Measurements from ENCODE around the gene TRAP1. TPM values are rescaled to one million over a fixed set of nuclear protein-coding genes. Genes with fewer than 3 reads are reported as not detected.

The TRAP1 gene
- total and polyA plus RNA-seq, 8 donors, result 58.0 to 254 (median 84.0) TPM

DNA sequence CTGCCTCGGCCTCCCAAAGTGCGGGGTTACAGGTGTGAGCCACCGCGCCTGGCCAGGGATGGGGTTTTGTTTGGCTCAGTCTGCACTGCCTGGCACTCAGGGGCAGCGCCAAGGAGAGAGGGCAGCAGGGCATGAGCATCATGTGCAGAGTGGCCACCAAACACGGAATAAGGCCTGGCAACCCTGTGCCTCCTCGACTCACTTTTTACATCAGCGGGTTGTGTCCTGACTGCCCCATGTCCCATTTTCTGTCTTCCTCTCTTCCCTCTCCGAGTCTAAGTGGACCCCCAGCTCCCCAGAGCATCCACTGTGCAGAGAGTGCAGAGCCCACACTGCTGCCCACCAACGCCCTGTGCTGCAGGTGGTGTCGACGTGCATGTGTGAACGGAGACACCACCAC, 18.2 kb upstream of the TRAP1 start:
- H3K4me1 ChIP-seq, result peaks cover 5 to 17% (median 7%) of the 10 kb centered on the region in 3 donors
- no peak for ATAC-seq
- WGBS, 2 donors, result 96% methylated on average over 13 of the region's 13 CpGs
- no peak overlapping the region for H3K4me3 ChIP-seq
- TF ChIP-seq, protein P1, sequence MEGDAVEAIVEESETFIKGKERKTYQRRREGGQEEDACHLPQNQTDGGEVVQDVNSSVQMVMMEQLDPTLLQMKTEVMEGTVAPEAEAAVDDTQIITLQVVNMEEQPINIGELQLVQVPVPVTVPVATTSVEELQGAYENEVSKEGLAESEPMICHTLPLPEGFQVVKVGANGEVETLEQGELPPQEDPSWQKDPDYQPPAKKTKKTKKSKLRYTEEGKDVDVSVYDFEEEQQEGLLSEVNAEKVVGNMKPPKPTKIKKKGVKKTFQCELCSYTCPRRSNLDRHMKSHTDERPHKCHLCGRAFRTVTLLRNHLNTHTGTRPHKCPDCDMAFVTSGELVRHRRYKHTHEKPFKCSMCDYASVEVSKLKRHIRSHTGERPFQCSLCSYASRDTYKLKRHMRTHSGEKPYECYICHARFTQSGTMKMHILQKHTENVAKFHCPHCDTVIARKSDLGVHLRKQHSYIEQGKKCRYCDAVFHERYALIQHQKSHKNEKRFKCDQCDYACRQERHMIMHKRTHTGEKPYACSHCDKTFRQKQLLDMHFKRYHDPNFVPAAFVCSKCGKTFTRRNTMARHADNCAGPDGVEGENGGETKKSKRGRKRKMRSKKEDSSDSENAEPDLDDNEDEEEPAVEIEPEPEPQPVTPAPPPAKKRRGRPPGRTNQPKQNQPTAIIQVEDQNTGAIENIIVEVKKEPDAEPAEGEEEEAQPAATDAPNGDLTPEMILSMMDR (IDR thresholded peaks at IDR 0.05), result no peak
- intact Hi-C loops (cut with DNase I), result no loop called here
- H3K27me3 ChIP-seq, result no peaks in the 10 kb centered on the region
- peak in 1 of 6 donors; percentile 46 for DNase-seq
- no peaks in the 10 kb centered on the region for H3K9me3 ChIP-seq
- FAIRE-seq, result no peak
- no peak overlapping the region for H3K27ac ChIP-seq
- peaks cover 8 to 62% (median 50%) of the 10 kb centered on the region in 3 donors for H3K36me3 ChIP-seq

DNA sequence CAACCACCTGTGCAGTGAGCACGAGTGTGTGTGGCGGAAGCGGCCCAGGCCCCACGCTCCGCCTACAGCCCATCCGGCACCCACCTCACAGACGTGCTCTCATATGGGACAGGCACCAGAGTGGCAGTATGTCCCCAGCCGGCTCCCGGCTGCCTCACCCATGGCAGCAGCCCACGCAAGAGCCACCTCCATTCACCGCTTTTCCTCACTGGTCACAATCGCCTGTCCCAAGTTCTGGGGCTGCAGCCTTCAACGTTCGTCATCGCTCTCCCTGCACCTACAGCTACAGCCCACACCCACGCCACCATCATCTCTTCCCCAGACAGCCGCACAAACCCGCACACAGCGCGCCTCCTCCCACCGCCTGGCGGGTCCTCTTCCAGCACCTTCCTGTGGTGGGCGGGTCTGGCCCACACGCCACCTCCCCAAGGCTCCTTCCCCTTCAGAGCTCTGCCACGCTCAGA, 17.5 kb upstream of the TRAP1 start:
- Histone ChIP-seq H3K9me3 (no peaks in the 10 kb centered on the region), H3K27me3 (no peaks in the 10 kb centered on the region), H3K4me3 (no peak overlapping the region), H3K4me1 (peaks cover 5 to 14% (median 7%) of the 10 kb centered on the region in 3 donors), H3K27ac (no peak overlapping the region), H3K36me3 (peaks cover 8 to 69% (median 48%) of the 10 kb centered on the region in 3 donors)
- intact Hi-C loops (cut with DNase I), result no loop called here
- 96 to 97% methylated on average over 25 of the region's 25 CpGs for WGBS, 2 donors
- no peak for DNase-seq
- ATAC-seq, result no peak
- TF ChIP-seq, protein P1 (IDR thresholded peaks at IDR 0.05), result no peak
- FAIRE-seq, result no peak

DNA sequence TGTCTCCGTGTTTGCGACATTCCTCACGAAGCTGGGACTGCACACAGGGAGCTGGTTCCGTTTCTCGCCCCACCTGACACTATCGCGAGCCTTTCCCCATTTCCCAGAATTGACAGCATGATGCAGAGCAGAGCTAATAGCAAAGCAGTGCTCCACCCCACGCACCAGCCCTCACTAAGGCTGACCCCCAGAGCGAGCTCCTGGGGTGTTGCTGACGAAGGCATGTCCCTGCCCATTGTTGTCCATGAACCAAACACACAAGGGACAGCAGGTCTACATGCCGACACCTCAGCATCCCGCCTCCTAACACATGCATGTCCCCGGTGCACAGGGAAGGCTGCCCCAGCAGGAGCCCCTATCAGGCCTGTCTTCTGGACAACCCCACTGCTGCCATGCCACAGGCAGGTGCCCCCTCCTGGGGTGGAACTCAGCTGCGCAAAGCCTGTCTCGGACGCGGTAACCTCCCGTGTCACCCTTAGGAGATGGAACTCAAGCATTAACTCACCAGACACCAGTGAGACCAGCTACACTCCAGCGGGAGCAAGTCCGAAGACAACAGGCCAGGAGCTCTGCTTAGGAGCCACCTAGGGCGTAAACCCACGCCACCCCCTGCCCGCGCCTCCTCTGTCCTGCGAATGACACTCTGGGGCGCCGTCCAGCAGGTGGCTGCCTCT, 16.9 kb upstream of the TRAP1 start:
- Histone ChIP-seq H3K36me3 (peaks cover 8 to 72% (median 47%) of the 10 kb centered on the region in 3 donors), H3K4me1 (peaks cover 5 to 10% (median 7%) of the 10 kb centered on the region in 3 donors), H3K9me3 (no peaks in the 10 kb centered on the region), H3K27me3 (no peaks in the 10 kb centered on the region), H3K27ac (no peak overlapping the region), H3K4me3 (no peak overlapping the region)
- FAIRE-seq (no peak), DNase-seq (no peak), ATAC-seq (no peak)
- WGBS, 2 donors, result 96 to 97% methylated on average over 26 to 27 of the region's 27 CpGs
- intact Hi-C loops (cut with DNase I), result no loop called here
- TF ChIP-seq, protein P1 (IDR thresholded peaks at IDR 0.05), result no peak

DNA sequence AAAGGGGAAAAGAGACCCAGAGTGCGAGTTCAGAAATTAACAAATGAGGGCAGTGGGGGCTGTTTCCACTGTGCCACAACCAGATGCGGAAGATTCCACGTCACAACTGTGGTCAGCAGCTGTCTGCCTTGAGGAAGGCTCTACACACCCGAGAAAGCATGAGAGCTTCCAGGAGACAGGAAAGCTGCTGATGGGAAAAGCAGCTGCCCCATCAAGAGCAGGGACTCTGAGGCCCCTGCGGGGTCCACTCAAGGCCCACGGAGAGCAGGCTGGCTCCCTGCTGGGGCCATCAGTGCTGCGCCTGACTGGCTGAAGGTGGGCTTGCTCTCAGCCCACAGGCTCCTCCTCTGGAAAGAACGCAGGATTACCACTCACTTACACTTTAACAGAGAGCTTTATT, 14.8 kb upstream of the TRAP1 start:
- H3K27me3 ChIP-seq, result no peaks in the 10 kb centered on the region
- DNase-seq (peak in 1 of 6 donors; percentile 30), ATAC-seq (no peak), FAIRE-seq (no peak)
- H3K36me3 ChIP-seq, result peaks cover 8 to 85% (median 54%) of the 10 kb centered on the region in 3 donors
- TF ChIP-seq, protein P1 (IDR thresholded peaks at IDR 0.05), result no peak
- H3K27ac ChIP-seq, result no peak overlapping the region
- intact Hi-C loops (cut with DNase I), result no loop called here
- WGBS, 2 donors, result 87 to 91% methylated on average over 8 of the region's 8 CpGs
- H3K4me3 ChIP-seq, result no peak overlapping the region
- H3K4me1 ChIP-seq, result no peaks in the 10 kb centered on the region
- H3K9me3 ChIP-seq, result no peaks in the 10 kb centered on the region
